Skeletal muscle satellite cell (primary cell): ENCODE measurements around the gene GPR25.

Experiments
- H3K27me3 ChIP-seq: 2 replicates; pipeline ENCODE4 v1.7.0; 2013; ENCODE audit warnings: low read length; ENCODE audit not compliant: control insufficient read depth, insufficient read depth
- H3K36me3 ChIP-seq: 2 replicates; pipeline ENCODE4 v1.7.0; 2013; ENCODE audit warnings: mild to moderate bottlenecking, control low read depth, low read length; ENCODE audit not compliant: insufficient read depth
- H3K4me1 ChIP-seq: 2 replicates; pipeline ENCODE4 v1.7.0; 2013; ENCODE audit warnings: low read length; ENCODE audit not compliant: control insufficient read depth, insufficient read depth
- H3K4me2 ChIP-seq: 2 replicates; pipeline ENCODE4 v1.7.0; 2013; ENCODE audit warnings: mild to moderate bottlenecking, low read length
- H3K4me3 ChIP-seq: 2 replicates; pipeline ENCODE4 v1.7.0; 2013; ENCODE audit warnings: low read length
- H3K9ac ChIP-seq: 2 replicates; pipeline ENCODE4 v1.7.0; 2013; ENCODE audit warnings: mild to moderate bottlenecking, low read depth, low read length, moderate library complexity
- H3K9me3 ChIP-seq: replicated peaks from 2 replicates; pipeline ENCODE4 v1.7.0; 2013; ENCODE audit warnings: mild to moderate bottlenecking, control low read depth, low read length

Gene GPR25

DNA sequence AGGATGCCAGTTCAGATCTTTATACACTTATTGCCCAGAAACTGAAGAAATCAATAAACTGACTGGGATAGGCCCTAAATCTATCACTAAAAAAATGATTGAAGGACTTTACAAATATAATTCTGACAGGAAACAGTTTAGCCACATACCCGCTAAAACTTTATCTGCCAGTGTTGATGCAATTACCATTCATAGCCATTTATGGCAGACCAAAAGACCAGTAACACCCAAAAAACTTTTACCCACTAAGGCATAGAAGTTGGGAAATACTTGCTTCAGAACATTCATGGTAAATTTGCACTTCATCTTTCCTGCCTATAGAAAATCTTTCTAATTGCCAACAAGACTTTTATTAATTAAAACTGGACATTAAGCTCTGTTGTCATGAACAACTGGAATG lies 15.0 kb upstream of the GPR25 start:
- Histone ChIP-seq H3K9ac (no peak overlapping the region), H3K4me2 (no peak overlapping the region), H3K27me3 (no peaks in the 10 kb centered on the region), H3K4me1 (peaks cover 11% of the 10 kb centered on the region), H3K4me3 (no peak overlapping the region), H3K36me3 (peaks cover 64% of the 10 kb centered on the region), H3K9me3 (no peaks in the 10 kb centered on the region)

DNA sequence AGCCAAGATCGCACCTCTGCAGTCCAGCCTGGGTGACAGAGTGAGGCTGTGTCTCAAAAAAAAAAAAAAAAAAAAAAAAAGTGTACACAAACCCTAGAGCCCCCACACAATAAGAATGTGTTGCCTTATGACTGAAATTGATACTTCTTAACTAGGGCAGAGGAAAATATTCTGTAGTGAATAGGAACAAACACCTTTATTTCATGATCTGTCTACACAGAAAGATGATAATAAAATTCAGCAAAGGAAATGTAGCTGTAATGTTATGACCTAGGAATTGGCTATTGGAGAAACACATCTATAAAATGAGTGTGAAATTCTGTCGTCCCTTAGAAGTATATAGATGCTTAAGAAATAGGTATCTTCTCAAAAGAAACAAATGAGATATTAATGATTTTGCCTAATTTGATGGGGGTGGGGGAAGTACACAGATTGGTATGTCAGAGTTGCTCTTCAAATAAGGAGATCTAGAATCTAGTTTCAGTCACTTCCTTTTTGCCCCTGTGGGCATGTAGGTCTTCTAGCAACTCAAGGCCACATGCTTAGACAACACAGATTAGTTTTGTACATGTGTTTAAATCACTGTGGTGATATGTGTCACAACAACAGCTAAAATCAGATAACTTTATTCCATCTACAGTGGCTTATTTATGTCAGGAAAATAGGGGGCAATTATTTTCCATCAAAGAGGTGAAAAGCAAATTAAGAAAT lies 10.7 kb upstream of the GPR25 start:
- Histone ChIP-seq H3K27me3 (no peaks in the 10 kb centered on the region), H3K4me3 (no peak overlapping the region), H3K9ac (no peak overlapping the region), H3K9me3 (no peaks in the 10 kb centered on the region), H3K36me3 (peaks cover 49% of the 10 kb centered on the region), H3K4me2 (no peak overlapping the region), H3K4me1 (peaks cover 9% of the 10 kb centered on the region)

DNA sequence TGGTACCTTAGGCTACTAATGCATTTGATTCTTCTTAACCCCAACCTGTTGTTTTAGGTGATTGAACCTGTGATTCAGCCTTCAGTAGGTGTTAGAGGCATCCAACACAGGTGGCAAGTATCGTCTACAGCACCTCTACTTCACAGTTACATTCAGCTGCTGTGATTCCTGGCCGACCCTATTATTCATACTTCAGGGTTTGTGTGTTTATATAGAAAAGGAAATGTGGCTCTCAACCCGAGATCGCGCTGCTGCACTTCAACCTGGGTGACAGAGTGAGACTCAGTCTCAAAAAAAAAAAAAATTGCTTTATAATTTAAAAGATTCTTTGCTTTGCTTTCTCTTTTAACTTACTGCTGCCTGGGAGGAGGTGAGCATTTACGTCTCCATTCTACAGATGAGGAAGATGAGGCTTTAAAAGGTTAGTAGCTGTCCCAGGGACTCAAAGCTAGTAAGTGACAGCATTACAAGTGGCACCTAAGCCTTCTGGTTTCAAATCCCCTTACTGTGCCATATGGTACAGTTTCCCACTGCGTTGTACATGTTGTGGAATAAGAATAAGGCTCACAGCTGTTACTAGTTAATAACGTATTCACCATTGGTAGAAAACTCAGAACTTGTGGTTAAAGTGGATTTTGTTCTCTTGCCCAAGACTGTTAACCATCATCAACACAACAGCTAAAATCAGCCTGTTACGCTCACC lies 9.9 kb upstream of the GPR25 start:
- Histone ChIP-seq H3K27me3 (peaks cover 4% of the 10 kb centered on the region), H3K36me3 (peaks cover 42% of the 10 kb centered on the region), H3K4me3 (no peak overlapping the region), H3K9me3 (no peaks in the 10 kb centered on the region), H3K4me1 (peaks cover 8% of the 10 kb centered on the region), H3K9ac (no peak overlapping the region), H3K4me2 (no peak overlapping the region)

DNA sequence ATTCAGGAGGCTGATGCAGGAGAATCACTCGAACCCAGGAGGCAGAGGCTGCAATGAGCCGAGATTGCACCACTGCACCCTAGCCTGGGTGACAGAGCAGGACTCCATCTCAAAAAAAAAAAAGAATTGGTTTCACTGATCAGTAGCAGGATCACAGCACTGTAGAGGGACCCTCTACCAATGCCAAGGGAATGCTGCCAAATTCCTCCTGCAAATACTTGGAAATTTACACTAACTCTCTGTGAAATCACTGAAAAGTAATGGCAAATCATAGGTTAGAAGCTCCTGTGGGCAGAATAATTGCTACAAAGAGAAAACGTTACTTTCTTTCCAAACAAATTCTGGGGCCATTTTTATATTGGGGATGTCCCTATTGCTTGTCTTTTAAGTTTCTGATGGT lies 6.7 kb upstream of the GPR25 start:
- peaks cover 26% of the 10 kb centered on the region for H3K36me3 ChIP-seq
- H3K9ac ChIP-seq, result no peak overlapping the region
- H3K4me2 ChIP-seq, result no peak overlapping the region
- H3K4me1 ChIP-seq, result peaks cover 8% of the 10 kb centered on the region
- H3K9me3 ChIP-seq, result no peaks in the 10 kb centered on the region
- H3K27me3 ChIP-seq, result peaks cover 19% of the 10 kb centered on the region
- H3K4me3 ChIP-seq, result no peak overlapping the region

DNA sequence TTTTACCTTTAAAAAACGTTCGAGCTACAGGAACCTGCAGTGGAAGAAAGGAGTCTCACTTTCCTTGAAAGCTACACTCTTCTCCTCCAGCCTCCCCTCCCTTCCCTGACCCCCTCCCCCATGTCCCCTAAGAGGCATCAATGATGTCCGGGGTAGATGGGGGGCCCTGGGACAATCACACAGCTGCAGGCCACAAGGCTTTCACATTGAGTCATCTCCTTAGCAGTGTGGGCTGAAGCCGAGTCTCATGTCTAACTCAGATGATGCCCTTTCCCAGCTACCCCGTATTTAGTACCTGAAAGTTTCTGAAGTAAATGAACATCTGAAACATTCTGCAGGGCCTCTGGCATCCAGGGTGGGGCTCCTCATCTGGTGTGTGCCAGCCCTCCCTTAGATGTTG lies 6.3 kb upstream of the GPR25 start:
- H3K4me2 ChIP-seq, result no peak overlapping the region
- H3K4me3 ChIP-seq, result no peak overlapping the region
- peaks cover 23% of the 10 kb centered on the region for H3K27me3 ChIP-seq
- peaks cover 25% of the 10 kb centered on the region for H3K36me3 ChIP-seq
- H3K4me1 ChIP-seq, result peaks cover 8% of the 10 kb centered on the region
- no peak overlapping the region for H3K9ac ChIP-seq
- H3K9me3 ChIP-seq, result no peaks in the 10 kb centered on the region

DNA sequence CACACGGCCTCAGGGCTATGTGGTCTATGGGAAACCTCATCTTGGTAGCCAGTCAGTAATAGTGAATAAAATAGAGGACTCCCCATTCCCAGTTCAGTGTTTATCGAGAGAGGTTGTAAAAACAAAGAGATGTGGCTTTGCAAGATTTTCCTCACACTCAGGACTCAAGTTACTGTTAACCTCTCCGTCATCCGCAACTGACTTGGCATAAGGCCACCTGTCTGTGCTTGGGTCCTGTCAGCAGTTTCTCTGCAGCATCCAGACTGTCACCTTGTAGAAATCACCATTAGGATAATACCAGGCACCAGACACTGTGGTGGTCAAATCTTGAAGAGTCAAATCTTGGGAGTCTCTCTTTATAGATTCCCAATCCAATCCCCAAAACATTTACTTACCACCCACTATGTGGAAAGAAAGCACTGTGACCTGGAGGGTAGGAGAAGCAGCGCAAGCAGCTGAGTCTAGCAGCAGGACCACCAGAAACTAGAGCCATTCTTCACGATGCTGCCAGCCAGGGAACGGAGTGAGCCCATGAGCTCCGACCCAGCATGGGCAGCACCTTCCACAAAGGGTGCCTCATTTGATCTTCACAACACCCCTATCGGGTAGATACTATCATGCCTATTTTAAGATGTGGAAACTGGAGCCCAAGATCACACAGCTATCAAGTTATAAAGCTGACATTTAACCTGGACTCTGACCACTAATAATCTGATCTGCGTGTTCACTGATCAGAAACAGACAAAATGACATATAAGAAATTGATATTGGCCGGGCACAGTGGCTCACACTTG lies 5.6 kb upstream of the GPR25 start:
- Histone ChIP-seq H3K4me1 (peaks cover 8% of the 10 kb centered on the region), H3K9ac (no peak overlapping the region), H3K36me3 (peaks cover 24% of the 10 kb centered on the region), H3K9me3 (no peaks in the 10 kb centered on the region), H3K4me2 (no peak overlapping the region), H3K27me3 (peaks cover 30% of the 10 kb centered on the region), H3K4me3 (no peak overlapping the region)

DNA sequence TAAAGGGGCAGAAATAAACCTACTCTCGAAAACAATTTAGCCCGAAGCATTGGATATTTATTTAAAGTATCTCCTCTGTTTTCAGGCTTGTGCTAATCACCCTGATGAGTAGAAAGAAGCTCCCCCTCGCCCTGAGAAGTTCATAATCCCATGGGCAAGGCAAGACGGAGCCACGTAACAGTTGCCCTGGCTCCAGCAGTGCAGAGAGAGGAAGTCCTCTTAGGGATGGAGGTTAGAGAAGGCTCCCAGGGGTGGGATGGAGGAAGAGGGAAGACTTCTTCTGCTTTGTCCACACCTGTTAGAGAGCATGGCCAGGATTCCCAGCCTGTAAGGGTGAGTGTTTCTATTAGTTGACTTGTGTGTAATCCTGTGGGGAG lies 3.4 kb upstream of the GPR25 start:
- Histone ChIP-seq H3K4me3 (no peak overlapping the region), H3K9me3 (no peaks in the 10 kb centered on the region), H3K27me3 (peaks cover 49% of the 10 kb centered on the region), H3K36me3 (peaks cover 8% of the 10 kb centered on the region), H3K4me1 (peaks cover 15% of the 10 kb centered on the region), H3K4me2 (no peak overlapping the region), H3K9ac (no peak overlapping the region)

DNA sequence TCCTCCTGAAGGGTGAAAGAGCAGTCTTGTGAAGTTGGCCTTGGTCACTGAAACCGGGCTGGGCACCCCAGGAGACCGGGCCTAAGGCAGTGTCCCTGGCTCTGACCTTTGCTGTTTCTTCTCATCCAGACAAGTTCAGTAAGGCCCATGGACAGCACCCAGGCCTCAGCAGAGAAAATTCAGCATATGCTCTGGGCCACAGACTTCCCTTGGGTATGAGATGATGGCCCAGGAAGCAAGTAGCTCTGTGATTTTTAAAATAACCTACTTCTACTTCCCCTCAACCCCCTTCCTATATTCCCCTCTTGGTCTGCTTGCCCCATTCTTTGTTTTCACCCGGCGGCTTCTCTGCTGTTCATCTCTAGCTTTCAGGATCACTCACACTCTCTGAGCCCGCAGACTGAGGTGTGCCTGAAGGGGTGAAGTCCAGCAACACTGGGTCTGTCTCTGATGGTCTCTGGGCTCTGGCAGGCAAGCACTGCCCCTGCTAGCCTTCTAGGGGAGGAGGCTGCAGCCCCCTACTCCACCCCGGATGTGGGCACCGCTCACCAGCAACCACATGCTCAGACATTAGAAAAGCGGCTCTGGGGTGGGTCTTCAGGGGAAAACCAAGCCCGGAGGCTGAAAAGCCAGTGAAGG lies 2.9 kb upstream of the GPR25 start:
- Histone ChIP-seq H3K9me3 (no peaks in the 10 kb centered on the region), H3K27me3 (peaks cover 54% of the 10 kb centered on the region), H3K36me3 (peaks cover 3% of the 10 kb centered on the region), H3K4me3 (no peak overlapping the region), H3K4me1 (peaks cover 15% of the 10 kb centered on the region), H3K9ac (no peak overlapping the region), H3K4me2 (no peak overlapping the region)

DNA sequence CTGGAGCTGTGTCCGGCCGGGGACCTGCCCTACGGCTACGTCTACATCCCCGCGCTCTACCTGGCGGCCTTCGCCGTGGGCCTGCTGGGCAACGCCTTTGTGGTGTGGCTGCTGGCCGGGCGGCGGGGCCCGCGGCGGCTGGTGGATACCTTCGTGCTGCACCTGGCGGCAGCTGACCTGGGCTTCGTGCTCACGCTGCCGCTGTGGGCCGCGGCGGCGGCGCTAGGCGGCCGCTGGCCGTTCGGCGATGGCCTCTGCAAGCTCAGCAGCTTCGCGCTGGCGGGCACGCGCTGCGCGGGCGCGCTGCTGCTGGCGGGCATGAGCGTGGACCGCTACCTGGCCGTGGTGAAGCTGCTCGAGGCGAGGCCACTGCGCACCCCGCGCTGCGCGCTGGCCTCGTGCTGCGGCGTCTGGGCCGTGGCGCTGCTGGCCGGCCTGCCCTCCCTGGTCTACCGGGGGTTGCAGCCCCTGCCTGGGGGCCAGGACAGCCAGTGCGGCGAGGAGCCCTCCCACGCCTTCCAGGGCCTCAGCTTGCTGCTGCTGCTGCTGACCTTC lies 412 bp downstream of the GPR25 start:
- Histone ChIP-seq H3K4me1 (peaks cover 8% of the 10 kb centered on the region), H3K27me3 (peaks cover 75% of the 10 kb centered on the region), H3K4me2 (peak overlapping the region; percentile 86), H3K9ac (no peak overlapping the region), H3K4me3 (peak overlapping the region; percentile 55), H3K9me3 (no peaks in the 10 kb centered on the region), H3K36me3 (no peaks in the 10 kb centered on the region)

DNA sequence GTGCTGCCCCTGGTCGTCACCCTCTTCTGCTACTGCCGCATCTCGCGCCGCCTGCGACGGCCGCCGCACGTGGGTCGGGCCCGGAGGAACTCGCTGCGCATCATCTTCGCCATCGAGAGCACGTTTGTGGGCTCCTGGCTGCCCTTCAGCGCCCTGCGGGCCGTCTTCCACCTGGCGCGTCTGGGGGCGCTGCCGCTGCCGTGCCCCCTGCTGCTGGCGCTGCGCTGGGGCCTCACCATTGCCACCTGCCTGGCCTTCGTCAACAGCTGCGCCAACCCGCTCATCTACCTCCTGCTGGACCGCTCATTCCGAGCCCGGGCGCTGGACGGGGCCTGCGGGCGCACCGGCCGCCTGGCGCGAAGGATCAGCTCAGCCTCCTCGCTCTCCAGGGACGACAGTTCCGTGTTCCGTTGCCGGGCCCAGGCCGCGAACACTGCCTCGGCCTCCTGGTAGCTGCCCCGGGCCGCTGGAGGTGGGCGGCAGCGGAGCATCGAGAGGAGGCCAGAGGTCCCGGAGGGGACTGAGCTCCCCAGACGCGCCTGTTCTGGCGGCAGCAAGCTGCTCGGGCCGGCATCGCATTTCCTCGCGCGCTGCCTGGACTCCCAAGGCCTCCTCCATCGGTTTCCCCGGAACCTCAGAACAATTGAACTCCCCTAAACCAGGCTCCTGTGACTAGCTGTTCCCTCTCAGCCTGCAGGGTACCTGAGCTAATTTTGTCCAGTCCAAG lies 1.1 kb downstream of the GPR25 start:
- Histone ChIP-seq H3K36me3 (no peaks in the 10 kb centered on the region), H3K9me3 (no peaks in the 10 kb centered on the region), H3K4me3 (peak overlapping the region; percentile 55), H3K27me3 (peaks cover 81% of the 10 kb centered on the region), H3K4me2 (peak overlapping the region; percentile 86), H3K4me1 (peaks cover 8% of the 10 kb centered on the region), H3K9ac (no peak overlapping the region)
